GM23338 (cell line): Measurements from ENCODE around the gene ZNRF1. TPM values are rescaled to one million over a fixed set of nuclear protein-coding genes. Genes with fewer than 3 reads are reported as not detected.

Source experiments
- ATAC-seq: fragments of 200-7000 bp; cut with Tn5 transposase; 3 replicates; pipeline ENCODE4 v1.9.1; 2020
- DNase-seq: peaks from one replicate; pipeline ENCODE4 v3.0.0-alpha.2; 2015; ENCODE audit warnings: low spot score
- H2AFZ ChIP-seq: fragments of 200-600 bp; sonication (generic); 2 replicates; pipeline ENCODE4 v1.8.0; 2016; ENCODE audit warnings: antibody characterized with exemption, mild to moderate bottlenecking, moderate library complexity
- H3F3A ChIP-seq: fragments of 200-600 bp; sonication (generic); replicated peaks from 2 replicates; pipeline ENCODE4 v1.8.0; 2017; ENCODE audit warnings: antibody characterized with exemption, mixed run types, low read depth
- H3K27ac ChIP-seq: fragments of 200-600 bp; sonication (generic); 2 replicates; pipeline ENCODE4 v1.6.1; 2016; ENCODE audit warnings: low read depth
- H3K27me3 ChIP-seq: fragments of 200-600 bp; sonication (generic); 2 replicates; pipeline ENCODE4 v1.8.0; 2016; ENCODE audit warnings: mild to moderate bottlenecking, mixed run types, moderate library complexity; ENCODE audit not compliant: insufficient read depth
- H3K36me3 ChIP-seq: fragments of 200-600 bp; sonication (generic); 2 replicates; pipeline ENCODE4 v1.8.0; 2016; ENCODE audit warnings: mild to moderate bottlenecking; ENCODE audit not compliant: insufficient read depth
- H3K4me1 ChIP-seq: fragments of 200-600 bp; sonication (generic); 2 replicates; pipeline ENCODE4 v1.8.0; 2016; ENCODE audit warnings: mild to moderate bottlenecking, moderate library complexity; ENCODE audit not compliant: insufficient read depth
- H3K4me2 ChIP-seq: fragments of 200-600 bp; sonication (generic); 2 replicates; pipeline ENCODE4 v1.7.1; 2017; ENCODE audit warnings: mixed run types
- H3K4me3 ChIP-seq: fragments of 200-600 bp; sonication (generic); 2 replicates; pipeline ENCODE4 v1.6.1; 2016; ENCODE audit warnings: mixed run types
- H3K79me2 ChIP-seq: fragments of 200-600 bp; sonication (generic); replicated peaks from 2 replicates; pipeline ENCODE4 v1.8.0; 2017; ENCODE audit warnings: mild to moderate bottlenecking; ENCODE audit not compliant: insufficient read depth
- H3K9me2 ChIP-seq: fragments of 200-600 bp; sonication (generic); 2 replicates; pipeline ENCODE4 v1.8.0; 2017; ENCODE audit not compliant: insufficient read depth
- H4K20me1 ChIP-seq: fragments of 200-600 bp; sonication (generic); replicated peaks from 2 replicates; pipeline ENCODE4 v1.8.0; 2017; ENCODE audit warnings: mild to moderate bottlenecking; ENCODE audit not compliant: insufficient read depth
- H3K27ac Mint-ChIP-seq: 2 replicates; pipeline ENCODE4 v1.8.0; 2020; ENCODE audit warnings: inconsistent platforms, mild to moderate bottlenecking, moderate library complexity, mixed read lengths
- H3K27me3 Mint-ChIP-seq: 3 replicates; pipeline ENCODE4 v1.8.0; 2022; ENCODE audit warnings: low read depth, mild to moderate bottlenecking, moderate library complexity, mixed read lengths, inconsistent platforms; ENCODE audit not compliant: insufficient read depth, poor library complexity
- H3K36me3 Mint-ChIP-seq: 3 replicates; pipeline ENCODE4 v1.8.0; 2021; ENCODE audit warnings: low read depth, mild to moderate bottlenecking, inconsistent platforms, moderate library complexity, mixed read lengths
- H3K4me1 Mint-ChIP-seq: 3 replicates; pipeline ENCODE4 v1.8.0; 2020; ENCODE audit warnings: mild to moderate bottlenecking, inconsistent platforms, mixed read lengths
- H3K4me3 Mint-ChIP-seq: 3 replicates; pipeline ENCODE4 v1.8.0; 2021; ENCODE audit warnings: moderate library complexity, mild to moderate bottlenecking, inconsistent platforms, mixed read lengths
- H3K9me3 Mint-ChIP-seq: 3 replicates; pipeline ENCODE4 v1.8.0; 2020; ENCODE audit warnings: moderate library complexity, mild to moderate bottlenecking, inconsistent platforms, mixed read lengths
- CREB1 ChIP-seq: fragments of 250-450 bp; sonication (Bioruptor Pico); IDR thresholded peaks from 2 replicates; pipeline ENCODE4 v1.5.0; 2020; ENCODE audit warnings: low read depth, mild to moderate bottlenecking, moderate library complexity
- CTCF ChIP-seq, 2 experiments: fragments of 200-600 bp in 1 of 2; sonication (generic) in 1 of 2; conservative IDR thresholded peaks; 2 replicates each; pipeline versions ENCODE4 v1.5.1 to v1.6.1; 2016 to 2017; ENCODE audit warnings: antibody characterized with exemption in 2 of 2, low read depth in 2 of 2, mild to moderate bottlenecking in 2 of 2, moderate library complexity in 1 of 2
- EZH2 ChIP-seq: fragments of 200-600 bp; sonication (generic); IDR thresholded peaks from one replicate; pipeline ENCODE4 v1.8.0; 2017; ENCODE audit warnings: antibody characterized with exemption, mild to moderate bottlenecking, low read depth; ENCODE audit not compliant: unreplicated experiment
- POLR2AphosphoS5 ChIP-seq: IDR thresholded peaks from 2 replicates; pipeline ENCODE4 v1.6.1; 2016; ENCODE audit warnings: antibody characterized with exemption, low read depth
- polyA plus RNA-seq: library from polyadenylated mRNA; unstranded; fragments of >200 nt; fragmentation: Nextera tagmentation; extraction: Ambion mirVana; gene quantifications from 2 replicates; pipeline ENCODE4 v1.2.1, GENCODE V29; 2016
- total RNA-seq: library from RNA; depleted of rRNA; stranded (reverse); fragments of >200 nt; shearing (Covaris generic); gene quantifications from 2 replicates; pipeline ENCODE4 v1.2.3, GENCODE V29; 2014
- TF ChIP-seq, protein P1 (sequence below): IDR thresholded peaks from one replicate; pipeline ENCODE4 v1.6.1; 2018; ENCODE audit warnings: antibody characterized with exemption; ENCODE audit not compliant: unreplicated experiment

Gene ZNRF1
- total and polyA plus RNA-seq, 2 experiments from 2014 or later: 22.4 to 42.1 TPM

- Histone ChIP-seq H4K20me1 (peaks cover 3% of the 10 kb centered on the region; the same call in 1 of the 2 replicates), H3K9me2 (no peaks in the 10 kb centered on the region)
Observed at GRCh38 chr16:75095204-75095621, 96.4 kb downstream of the ZNRF1 start.

DNA sequence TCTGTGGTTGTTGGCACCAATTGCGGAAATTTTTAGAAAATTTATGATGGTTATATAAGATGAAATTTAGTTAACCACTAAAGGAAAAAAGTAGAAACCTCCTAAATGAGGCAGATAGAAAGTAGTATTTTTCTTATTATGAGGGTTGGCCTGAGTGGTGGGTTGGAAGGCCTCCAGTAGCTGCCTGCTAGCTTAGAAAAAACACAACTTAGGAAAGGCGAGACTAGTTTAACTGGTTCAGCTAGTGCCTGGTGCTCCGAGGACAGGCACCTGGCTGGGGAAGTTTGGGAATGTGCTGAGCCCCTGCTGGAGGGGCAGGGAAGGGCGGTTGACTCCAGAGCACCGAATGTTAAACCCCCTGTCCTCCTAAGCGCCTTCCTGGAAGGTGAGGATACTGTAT lies 97.8 kb downstream of the ZNRF1 start:
- Mint-ChIP-seq H3K9me3 (no peaks in the 10 kb centered on the region), H3K4me3 (peak overlapping the region; percentile 17; the same call in 2 of the 3 replicates), H3K4me1 (peaks cover 65% of the 10 kb centered on the region), H3K27me3 (peaks cover 20% of the 10 kb centered on the region), H3K27ac (peak overlapping the region; percentile 71; the same call in 1 of the 2 replicates), H3K36me3 (peaks cover 2% of the 10 kb centered on the region; the same call in 1 of the 3 replicates)
- ATAC-seq: peak; percentile 81
- Histone ChIP-seq H3K9me2 (no peaks in the 10 kb centered on the region), H3K4me3 (no peak overlapping the region), H3K36me3 (no peaks in the 10 kb centered on the region), H3K79me2 (peaks cover 19% of the 10 kb centered on the region), H4K20me1 (peaks cover 3% of the 10 kb centered on the region; the same call in 1 of the 2 replicates), H3K4me1 (peaks cover 47% of the 10 kb centered on the region), H3F3A (peaks cover 2% of the 10 kb centered on the region; the same call in 1 of the 2 replicates), H3K4me2 (peak overlapping the region; percentile 31), H3K27me3 (no peaks in the 10 kb centered on the region), H3K27ac (peak overlapping the region; percentile 62), H2AFZ (no peak overlapping the region)
- DNase-seq: peak; percentile 94
- TF ChIP-seq, protein P1, sequence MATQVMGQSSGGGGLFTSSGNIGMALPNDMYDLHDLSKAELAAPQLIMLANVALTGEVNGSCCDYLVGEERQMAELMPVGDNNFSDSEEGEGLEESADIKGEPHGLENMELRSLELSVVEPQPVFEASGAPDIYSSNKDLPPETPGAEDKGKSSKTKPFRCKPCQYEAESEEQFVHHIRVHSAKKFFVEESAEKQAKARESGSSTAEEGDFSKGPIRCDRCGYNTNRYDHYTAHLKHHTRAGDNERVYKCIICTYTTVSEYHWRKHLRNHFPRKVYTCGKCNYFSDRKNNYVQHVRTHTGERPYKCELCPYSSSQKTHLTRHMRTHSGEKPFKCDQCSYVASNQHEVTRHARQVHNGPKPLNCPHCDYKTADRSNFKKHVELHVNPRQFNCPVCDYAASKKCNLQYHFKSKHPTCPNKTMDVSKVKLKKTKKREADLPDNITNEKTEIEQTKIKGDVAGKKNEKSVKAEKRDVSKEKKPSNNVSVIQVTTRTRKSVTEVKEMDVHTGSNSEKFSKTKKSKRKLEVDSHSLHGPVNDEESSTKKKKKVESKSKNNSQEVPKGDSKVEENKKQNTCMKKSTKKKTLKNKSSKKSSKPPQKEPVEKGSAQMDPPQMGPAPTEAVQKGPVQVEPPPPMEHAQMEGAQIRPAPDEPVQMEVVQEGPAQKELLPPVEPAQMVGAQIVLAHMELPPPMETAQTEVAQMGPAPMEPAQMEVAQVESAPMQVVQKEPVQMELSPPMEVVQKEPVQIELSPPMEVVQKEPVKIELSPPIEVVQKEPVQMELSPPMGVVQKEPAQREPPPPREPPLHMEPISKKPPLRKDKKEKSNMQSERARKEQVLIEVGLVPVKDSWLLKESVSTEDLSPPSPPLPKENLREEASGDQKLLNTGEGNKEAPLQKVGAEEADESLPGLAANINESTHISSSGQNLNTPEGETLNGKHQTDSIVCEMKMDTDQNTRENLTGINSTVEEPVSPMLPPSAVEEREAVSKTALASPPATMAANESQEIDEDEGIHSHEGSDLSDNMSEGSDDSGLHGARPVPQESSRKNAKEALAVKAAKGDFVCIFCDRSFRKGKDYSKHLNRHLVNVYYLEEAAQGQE: no peak
- TF ChIP-seq CTCF (conservative IDR thresholded peaks at IDR 0.05; ENCODE audit: low read depth in 2 of 2): peak; percentile 47 to 59

More at GRCh38 chr16:75095204-75095621, 96.4 kb downstream of the ZNRF1 start:
- H3K9me3 Mint-ChIP-seq: no peaks in the 10 kb centered on the region
- peaks cover 61% of the 10 kb centered on the region for H3K4me1 Mint-ChIP-seq
- H3K36me3 Mint-ChIP-seq: peaks cover 2% of the 10 kb centered on the region; the same call in 1 of the 3 replicates
- Histone ChIP-seq H3K4me3 (no peak overlapping the region), H2AFZ (no peak overlapping the region), H3K4me1 (peaks cover 44% of the 10 kb centered on the region), H3K27ac (no peak overlapping the region), H3K4me2 (no peak overlapping the region), H3K36me3 (no peaks in the 10 kb centered on the region), H3K27me3 (no peaks in the 10 kb centered on the region), H3K79me2 (peaks cover 33% of the 10 kb centered on the region), H3F3A (peaks cover 2% of the 10 kb centered on the region; the same call in 1 of the 2 replicates)
- ATAC-seq: no peak
- no peak for DNase-seq
- no peak overlapping the region; the same call in 1 of the 2 replicates for H3K27ac Mint-ChIP-seq
- peaks cover 22% of the 10 kb centered on the region for H3K27me3 Mint-ChIP-seq
- TF ChIP-seq POLR2AphosphoS5: no peak
- peak; percentile 11 to 47; a peak in 2 of 4 replicates for TF ChIP-seq CTCF (conservative IDR thresholded peaks at IDR 0.05; ENCODE audit: low read depth in 2 of 2)
- no peak for TF ChIP-seq EZH2
- no peak for TF ChIP-seq CREB1
- H3K4me3 Mint-ChIP-seq: no peak overlapping the region
